ENCODE results near the gene TTC7B. TPM values are rescaled to one million over a fixed set of nuclear protein-coding genes. Genes with fewer than 3 reads are reported as not detected.

TTC7B gene
- total and polyA plus RNA-seq, 2 of the 13 experiments (the other 11 are each of a cell fraction or from before 2014, with no cell fraction given), result 1.3 to 3.2 TPM

DNA sequence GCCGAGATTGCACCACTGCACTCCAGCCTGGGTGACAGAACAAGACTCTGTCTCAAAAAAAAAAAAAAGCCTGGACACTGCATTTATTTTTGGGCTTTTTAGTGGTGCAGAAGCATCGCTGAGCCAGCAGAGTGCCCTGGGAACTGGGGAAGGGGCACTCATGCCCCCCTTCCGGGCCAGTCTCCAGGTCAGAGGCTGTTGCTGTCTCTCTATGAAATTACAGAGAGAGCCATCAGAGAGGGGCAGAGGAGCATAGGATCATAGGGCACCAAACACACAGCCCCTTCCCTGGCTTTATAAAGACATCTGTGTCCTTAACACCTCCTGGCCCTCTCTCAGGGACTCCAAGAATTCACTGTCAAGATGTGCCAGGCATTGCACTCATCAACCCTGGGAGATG is 223.6 kb downstream of the TTC7B start (continued):
- TF ChIP-seq, protein P1, sequence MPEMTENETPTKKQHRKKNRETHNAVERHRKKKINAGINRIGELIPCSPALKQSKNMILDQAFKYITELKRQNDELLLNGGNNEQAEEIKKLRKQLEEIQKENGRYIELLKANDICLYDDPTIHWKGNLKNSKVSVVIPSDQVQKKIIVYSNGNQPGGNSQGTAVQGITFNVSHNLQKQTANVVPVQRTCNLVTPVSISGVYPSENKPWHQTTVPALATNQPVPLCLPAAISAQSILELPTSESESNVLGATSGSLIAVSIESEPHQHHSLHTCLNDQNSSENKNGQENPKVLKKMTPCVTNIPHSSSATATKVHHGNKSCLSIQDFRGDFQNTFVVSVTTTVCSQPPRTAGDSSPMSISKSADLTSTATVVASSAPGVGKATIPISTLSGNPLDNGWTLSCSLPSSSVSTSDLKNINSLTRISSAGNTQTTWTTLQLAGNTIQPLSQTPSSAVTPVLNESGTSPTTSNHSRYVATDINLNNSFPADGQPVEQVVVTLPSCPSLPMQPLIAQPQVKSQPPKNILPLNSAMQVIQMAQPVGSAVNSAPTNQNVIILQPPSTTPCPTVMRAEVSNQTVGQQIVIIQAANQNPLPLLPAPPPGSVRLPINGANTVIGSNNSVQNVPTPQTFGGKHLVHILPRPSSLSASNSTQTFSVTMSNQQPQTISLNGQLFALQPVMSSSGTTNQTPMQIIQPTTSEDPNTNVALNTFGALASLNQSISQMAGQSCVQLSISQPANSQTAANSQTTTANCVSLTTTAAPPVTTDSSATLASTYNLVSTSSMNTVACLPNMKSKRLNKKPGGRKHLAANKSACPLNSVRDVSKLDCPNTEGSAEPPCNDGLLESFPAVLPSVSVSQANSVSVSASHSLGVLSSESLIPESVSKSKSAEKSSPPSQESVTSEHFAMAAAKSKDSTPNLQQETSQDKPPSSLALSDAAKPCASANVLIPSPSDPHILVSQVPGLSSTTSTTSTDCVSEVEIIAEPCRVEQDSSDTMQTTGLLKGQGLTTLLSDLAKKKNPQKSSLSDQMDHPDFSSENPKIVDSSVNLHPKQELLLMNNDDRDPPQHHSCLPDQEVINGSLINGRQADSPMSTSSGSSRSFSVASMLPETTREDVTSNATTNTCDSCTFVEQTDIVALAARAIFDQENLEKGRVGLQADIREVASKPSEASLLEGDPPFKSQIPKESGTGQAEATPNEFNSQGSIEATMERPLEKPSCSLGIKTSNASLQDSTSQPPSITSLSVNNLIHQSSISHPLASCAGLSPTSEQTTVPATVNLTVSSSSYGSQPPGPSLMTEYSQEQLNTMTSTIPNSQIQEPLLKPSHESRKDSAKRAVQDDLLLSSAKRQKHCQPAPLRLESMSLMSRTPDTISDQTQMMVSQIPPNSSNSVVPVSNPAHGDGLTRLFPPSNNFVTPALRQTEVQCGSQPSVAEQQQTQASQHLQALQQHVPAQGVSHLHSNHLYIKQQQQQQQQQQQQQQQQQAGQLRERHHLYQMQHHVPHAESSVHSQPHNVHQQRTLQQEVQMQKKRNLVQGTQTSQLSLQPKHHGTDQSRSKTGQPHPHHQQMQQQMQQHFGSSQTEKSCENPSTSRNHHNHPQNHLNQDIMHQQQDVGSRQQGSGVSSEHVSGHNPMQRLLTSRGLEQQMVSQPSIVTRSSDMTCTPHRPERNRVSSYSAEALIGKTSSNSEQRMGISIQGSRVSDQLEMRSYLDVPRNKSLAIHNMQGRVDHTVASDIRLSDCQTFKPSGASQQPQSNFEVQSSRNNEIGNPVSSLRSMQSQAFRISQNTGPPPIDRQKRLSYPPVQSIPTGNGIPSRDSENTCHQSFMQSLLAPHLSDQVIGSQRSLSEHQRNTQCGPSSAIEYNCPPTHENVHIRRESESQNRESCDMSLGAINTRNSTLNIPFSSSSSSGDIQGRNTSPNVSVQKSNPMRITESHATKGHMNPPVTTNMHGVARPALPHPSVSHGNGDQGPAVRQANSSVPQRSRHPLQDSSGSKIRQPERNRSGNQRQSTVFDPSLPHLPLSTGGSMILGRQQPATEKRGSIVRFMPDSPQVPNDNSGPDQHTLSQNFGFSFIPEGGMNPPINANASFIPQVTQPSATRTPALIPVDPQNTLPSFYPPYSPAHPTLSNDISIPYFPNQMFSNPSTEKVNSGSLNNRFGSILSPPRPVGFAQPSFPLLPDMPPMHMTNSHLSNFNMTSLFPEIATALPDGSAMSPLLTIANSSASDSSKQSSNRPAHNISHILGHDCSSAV (CRISPR knock-in tag; IDR thresholded peaks at IDR 0.05; ENCODE audit: borderline replicate concordance), result no peak
- TF ChIP-seq, protein P2, sequence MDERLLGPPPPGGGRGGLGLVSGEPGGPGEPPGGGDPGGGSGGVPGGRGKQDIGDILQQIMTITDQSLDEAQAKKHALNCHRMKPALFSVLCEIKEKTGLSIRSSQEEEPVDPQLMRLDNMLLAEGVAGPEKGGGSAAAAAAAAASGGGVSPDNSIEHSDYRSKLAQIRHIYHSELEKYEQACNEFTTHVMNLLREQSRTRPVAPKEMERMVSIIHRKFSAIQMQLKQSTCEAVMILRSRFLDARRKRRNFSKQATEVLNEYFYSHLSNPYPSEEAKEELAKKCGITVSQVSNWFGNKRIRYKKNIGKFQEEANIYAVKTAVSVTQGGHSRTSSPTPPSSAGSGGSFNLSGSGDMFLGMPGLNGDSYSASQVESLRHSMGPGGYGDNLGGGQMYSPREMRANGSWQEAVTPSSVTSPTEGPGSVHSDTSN (CRISPR knock-in tag; IDR thresholded peaks at IDR 0.05), result no peak
- TF ChIP-seq ZNF34 (CRISPR knock-in tag; IDR thresholded peaks at IDR 0.05; ENCODE audit: borderline replicate concordance) (no peak), THYN1 (CRISPR knock-in tag; IDR thresholded peaks at IDR 0.05; ENCODE audit: borderline replicate concordance, low read depth) (no peak), MBD4 (IDR thresholded peaks at IDR 0.05; ENCODE audit: borderline replicate concordance, low read length) (no peak), ZNF350 (CRISPR knock-in tag; IDR thresholded peaks at IDR 0.05; ENCODE audit: borderline replicate concordance, low read depth) (no peak), ZFAT (CRISPR knock-in tag; conservative IDR thresholded peaks at IDR 0.05) (no peak), ZNF530 (CRISPR knock-in tag; IDR thresholded peaks at IDR 0.05; ENCODE audit: low read depth) (no peak), PCBP1 (IDR thresholded peaks at IDR 0.05; ENCODE audit: borderline replicate concordance, low read depth, low read length) (no peak), HNF4A (CRISPR knock-in tag; IDR thresholded peaks at IDR 0.05) (no peak)
- TF ChIP-seq, protein P3, sequence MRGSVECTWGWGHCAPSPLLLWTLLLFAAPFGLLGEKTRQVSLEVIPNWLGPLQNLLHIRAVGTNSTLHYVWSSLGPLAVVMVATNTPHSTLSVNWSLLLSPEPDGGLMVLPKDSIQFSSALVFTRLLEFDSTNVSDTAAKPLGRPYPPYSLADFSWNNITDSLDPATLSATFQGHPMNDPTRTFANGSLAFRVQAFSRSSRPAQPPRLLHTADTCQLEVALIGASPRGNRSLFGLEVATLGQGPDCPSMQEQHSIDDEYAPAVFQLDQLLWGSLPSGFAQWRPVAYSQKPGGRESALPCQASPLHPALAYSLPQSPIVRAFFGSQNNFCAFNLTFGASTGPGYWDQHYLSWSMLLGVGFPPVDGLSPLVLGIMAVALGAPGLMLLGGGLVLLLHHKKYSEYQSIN (CRISPR knock-in tag; IDR thresholded peaks at IDR 0.05; ENCODE audit: borderline replicate concordance), result no peak
- TF ChIP-seq, protein P4, sequence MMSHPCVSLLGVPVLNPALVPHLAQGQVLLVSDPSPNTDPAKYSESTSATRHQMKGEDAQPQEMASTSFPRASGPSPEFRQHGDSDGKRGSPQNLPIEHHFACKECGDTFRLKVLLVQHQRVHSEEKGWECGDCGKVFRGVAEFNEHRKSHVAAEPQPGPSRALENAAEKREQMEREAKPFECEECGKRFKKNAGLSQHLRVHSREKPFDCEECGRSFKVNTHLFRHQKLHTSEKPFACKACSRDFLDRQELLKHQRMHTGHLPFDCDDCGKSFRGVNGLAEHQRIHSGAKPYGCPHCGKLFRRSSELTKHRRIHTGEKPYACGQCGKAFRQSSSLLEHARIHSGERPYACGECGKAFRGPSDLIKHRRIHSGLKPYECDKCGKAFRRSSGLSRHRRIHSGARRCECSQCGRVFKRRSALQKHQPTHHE (CRISPR knock-in tag; IDR thresholded peaks at IDR 0.05; ENCODE audit: borderline replicate concordance), result no peak
